Inflammatory macrophage treated with lipopolysaccharide for 1 hour (primary cell): ENCODE measurements around the gene CD22.

Experiments used
- DNase-seq, 2 donors: peaks; one replicate each; pipeline ENCODE4 v3.0.0-alpha.2; 2020 to 2022

Gene CD22

GRCh38 chr19:35392742-35393715 is 64.0 kb downstream of the CD22 start:
- peak in 1 of 2 donors; percentile 10 for DNase-seq

- peak in 1 of 2 donors; percentile 9 for DNase-seq
These were observed 66.6 kb downstream of the CD22 start for GRCh38 chr19:35395382-35396199.

GRCh38 chr19:35396240-35396885 is 67.4 kb downstream of the CD22 start:
- no peak for DNase-seq
